ENCODE measurements around the gene LELP1. TPM values are rescaled to one million over a fixed set of nuclear protein-coding genes. Genes with fewer than 3 reads are reported as not detected.

LELP1 gene
- total and polyA plus RNA-seq, 2 of the 8 experiments (the other 6 are each of a cell fraction or from before 2014, with no cell fraction given), result not detected

GRCh38 chr1:153253693-153254092 lies 50.5 kb downstream of the LELP1 start:
- Histone ChIP-seq H2BK15ac (ENCODE audit: low read length) (no peak overlapping the region), H3K9ac (replicated peaks in 1 of 4; ENCODE audit: extremely low read depth in 1 of 4, low read depth in 3 of 4, low read length in 3 of 4) (no peak overlapping the region), H3K27ac (ENCODE audit: low read depth, low read length) (no peak overlapping the region), H3K56ac (replicated peaks; ENCODE audit: insufficient read length, low read depth, low read length) (no peak overlapping the region), H3K18ac (ENCODE audit: extremely low read depth, low read length) (no peak overlapping the region), H3K23me2 (ENCODE audit: low read depth, low read length) (no peaks in the 10 kb centered on the region), H3K4me1 (replicated peaks in 1 of 4; ENCODE audit: control insufficient read depth in 3 of 4, insufficient read depth in 4 of 4, low read length in 3 of 4) (no peaks in the 10 kb centered on the region), H2BK20ac (ENCODE audit: low read length) (no peak overlapping the region), H3K23ac (ENCODE audit: insufficient read length) (no peak overlapping the region), H2AK5ac (ENCODE audit: low read depth, low read length) (no peak overlapping the region), H3K36me3 (ENCODE audit: control insufficient read depth in 2 of 4, insufficient read depth in 4 of 4, low read length in 3 of 4) (no peaks in the 10 kb centered on the region), H3K4me3 (ENCODE audit: extremely low read depth in 1 of 4, insufficient read depth in 2 of 4, low read depth in 3 of 4, low read length in 4 of 4) (no peak overlapping the region), H2AFZ (ENCODE audit: low read length) (no peak overlapping the region), H3K9me3 (ENCODE audit: insufficient read depth in 2 of 2, low read depth in 1 of 2, low read length in 1 of 2) (peaks cover 0 to 11% of the 10 kb centered on the region in 2 experiments; a peak in 2 of 4 replicates), H3K27me3 (replicated peaks in 1 of 4; ENCODE audit: control insufficient read depth in 3 of 4, extremely low read depth in 1 of 4, insufficient read depth in 3 of 4, low read length in 3 of 4) (0 out of 7 replicates have a peak, but pooled peaks cover 0 to under 1% (median 0%) of the 10 kb centered on the region in 4 experiments), H3K79me1 (ENCODE audit: low read depth, low read length) (no peaks in the 10 kb centered on the region), H3K79me2 (ENCODE audit: control insufficient read depth in 1 of 2, insufficient read depth in 2 of 2, low read length in 2 of 2) (no peaks in the 10 kb centered on the region), H3K4me2 (ENCODE audit: insufficient read depth in 1 of 2, low read depth in 2 of 2, low read length in 2 of 2) (no peak overlapping the region), H2BK120ac (replicated peaks; ENCODE audit: low read depth, low read length) (no peak overlapping the region), H4K5ac (ENCODE audit: insufficient read length, low read depth, low read length) (no peak overlapping the region), H4K20me1 (replicated peaks in 1 of 2; ENCODE audit: control insufficient read depth in 1 of 2, insufficient read depth in 2 of 2, low read length in 2 of 2) (no peaks in the 10 kb centered on the region), H4K8ac (ENCODE audit: extremely low read depth, insufficient read depth, low read length) (no peak overlapping the region), H3K14ac (ENCODE audit: insufficient read length) (no peak overlapping the region), H4K91ac (replicated peaks; ENCODE audit: insufficient read length, low read length) (no peak overlapping the region), H2BK5ac (ENCODE audit: low read depth, low read length) (no peak overlapping the region), H2BK12ac (ENCODE audit: low read depth, low read length) (no peak overlapping the region), H3K4ac (replicated peaks; ENCODE audit: insufficient read length, low read depth, low read length) (no peak overlapping the region)
- CTCF ChIA-PET (ENCODE audit: partially characterized antibody), result interaction anchor here (0.9 to 1.6 kb wide), 4 partner anchors 19 to 397 kb away, joined by 3 to 4 read pairs (median 3); no protein-coding TSS in a partner anchor
- DNase-seq (ENCODE audit: low read depth in 1 of 2, low spot score in 2 of 2) (no peak), FAIRE-seq (no peak)
- POLR2A ChIA-PET (ENCODE audit: partially characterized antibody), result no interaction called here
- TF ChIP-seq USF2 (IDR thresholded peaks at IDR 0.05; ENCODE audit: low read length), result no peak
- no peak for TF ChIP-seq ASH2L (IDR thresholded peaks at IDR 0.05; ENCODE audit: low read length)
- no peak for TF ChIP-seq EP300 (IDR thresholded peaks at IDR 0.05; ENCODE audit: borderline replicate concordance in 1 of 2, low read depth in 2 of 2, low read length in 2 of 2)
- no peak for TF ChIP-seq POU5F1 (IDR thresholded peaks at IDR 0.05; ENCODE audit: low read depth, low read length)
- TF ChIP-seq SP2 (IDR thresholded peaks at IDR 0.05; ENCODE audit: low read length), result no peak
- TF ChIP-seq GTF2F1 (IDR thresholded peaks at IDR 0.05; ENCODE audit: borderline replicate concordance, low read depth, low read length), result no peak
- TF ChIP-seq SAP30 (IDR thresholded peaks at IDR 0.05; ENCODE audit: insufficient read depth, insufficient replicate concordance, low read length), result no peak
- TF ChIP-seq SRF (IDR thresholded peaks at IDR 0.05; ENCODE audit: low read depth, low read length), result no peak
- no peak for TF ChIP-seq RAD21 (IDR thresholded peaks at IDR 0.05 in 1 of 2, conservative IDR thresholded peaks at IDR 0.05 in 1 of 2; ENCODE audit: low read depth in 2 of 2, low read length in 2 of 2)
- no peak for TF ChIP-seq CBX8 (IDR thresholded peaks at IDR 0.05; ENCODE audit: borderline replicate concordance, low read depth, low read length)
- TF ChIP-seq POLR2AphosphoS5 (IDR thresholded peaks at IDR 0.05; ENCODE audit: low read depth, low read length), result no peak
- 64% methylated on average over 1 of the region's 1 CpG; no CpG with 5 or more reads in 1 of the 2 experiments for WGBS, 2 experiments (ENCODE audit: extremely low coverage in 1 of 2, insufficient coverage in 1 of 2, insufficient read length in 1 of 2, insufficient replicate concordance in 2 of 2, low coverage in 1 of 2, low lambda C conversion rate in 2 of 2, missing lambda C conversion rate in 1 of 2)

All from H1 (cell line).